ENCODE data around the gene TEKT2.

TEKT2 gene

GRCh38 chr1:36115931-36116330, 32.0 kb downstream of the TEKT2 start:
- ChIA-PET POLR2A (no interaction called here), CTCF (interaction anchor here (0.8 to 4.3 kb wide), 2 partner anchors 19 to 26 kb away, joined by 3 to 35 read pairs; no protein-coding TSS in a partner anchor)
- TF ChIP-seq CTCF (IDR thresholded peaks at IDR 0.05; ENCODE audit: control extremely low read depth, extremely low read depth, low read depth, missing control alignments) = no peak
- DNase-seq (ENCODE audit: extremely low spot score) = no peak

- TF ChIP-seq CTCF (IDR thresholded peaks at IDR 0.05; ENCODE audit: control extremely low read depth, extremely low read depth, low read depth, missing control alignments) = no peak
- POLR2A ChIA-PET = no interaction called here
- no peak for DNase-seq (ENCODE audit: extremely low spot score)
- CTCF ChIA-PET = interaction anchor here (0.6 to 4.3 kb wide), 6 partner anchors 11 to 71 kb away, joined by 3 to 35 read pairs (median 8); partner anchors contain the start of gene TRAPPC3
Measured at GRCh38 chr1:36116901-36117300, 33.0 kb downstream of the TEKT2 start.

GRCh38 chr1:36118447-36119204, 34.7 kb downstream of the TEKT2 start:
- POLR2A ChIA-PET = no interaction called here

GRCh38 chr1:36119456-36119855, 35.6 kb downstream of the TEKT2 start:
- CTCF ChIA-PET = interaction anchor here (2.8 to 4.3 kb wide), 2 partner anchors 9 to 15 kb away, joined by 15 to 35 read pairs; no protein-coding TSS in a partner anchor
- no peak for DNase-seq (ENCODE audit: extremely low spot score)
- TF ChIP-seq CTCF (IDR thresholded peaks at IDR 0.05; ENCODE audit: control extremely low read depth, extremely low read depth, low read depth, missing control alignments) = no peak
- POLR2A ChIA-PET = no interaction called here

More at GRCh38 chr1:36118447-36119204, 34.7 kb downstream of the TEKT2 start:
- CTCF ChIA-PET = interaction anchor here (0.8 to 4.3 kb wide), 5 partner anchors 10 to 31 kb away, joined by 3 to 35 read pairs (median 9); partner anchors contain the start of gene TRAPPC3
- no peak for TF ChIP-seq CTCF (IDR thresholded peaks at IDR 0.05; ENCODE audit: control extremely low read depth, extremely low read depth, low read depth, missing control alignments)
- DNase-seq (ENCODE audit: extremely low spot score) = no peak

GRCh38 chr1:36122062-36123030, 38.5 kb downstream of the TEKT2 start:
- no peak for TF ChIP-seq CTCF (IDR thresholded peaks at IDR 0.05; ENCODE audit: control extremely low read depth, extremely low read depth, low read depth, missing control alignments)
- DNase-seq (ENCODE audit: extremely low spot score) = no peak
- CTCF ChIA-PET = interaction anchor here (1.1 to 1.6 kb wide), 3 partner anchors 10 to 163 kb away, joined by 3 to 5 read pairs (median 4); no protein-coding TSS in a partner anchor
- POLR2A ChIA-PET = no interaction called here

- no peak for TF ChIP-seq CTCF (IDR thresholded peaks at IDR 0.05; ENCODE audit: control extremely low read depth, extremely low read depth, low read depth, missing control alignments)
- peak; percentile 65 for DNase-seq (ENCODE audit: extremely low spot score)
- POLR2A ChIA-PET = no interaction called here
- CTCF ChIA-PET = interaction anchor here (0.9 to 1.1 kb wide), 2 partner anchors 9 to 20 kb away, joined by 3 read pairs; no protein-coding TSS in a partner anchor
Measured at GRCh38 chr1:36123356-36123755, 39.5 kb downstream of the TEKT2 start.
